Osteoblast (primary cell): ENCODE measurements around the gene TMEM190. TPM values are rescaled to one million over a fixed set of nuclear protein-coding genes. Genes with fewer than 3 reads are reported as not detected.
A peak's percentile ranks its signal among the peaks of the same experiment; 100 is the strongest.
"Not testable (repeated sequence)": the region's sequence is repeated elsewhere in the genome, so short reads cannot be mapped to it uniquely, and the experiment has no call there.

ENCODE experiments used
- DNase-seq: peaks from one replicate; pipeline ENCODE4 v3.0.0; 2011; ENCODE audit warnings: low spot score, mixed read lengths; ENCODE audit not compliant: insufficient read length; ENCODE audit errors: missing footprints
- H2AFZ ChIP-seq: 2 replicates; pipeline ENCODE4 v1.6.0; 2011; ENCODE audit warnings: mild to moderate bottlenecking, low read length
- H3K27ac ChIP-seq: 2 replicates; pipeline ENCODE4 v1.5.1; 2011; ENCODE audit warnings: mild to moderate bottlenecking, low read depth, low read length, moderate library complexity
- H3K27me3 ChIP-seq: 2 replicates; pipeline ENCODE4 v1.6.0; 2012; ENCODE audit warnings: mild to moderate bottlenecking, control low read depth, inconsistent platforms, low read length, moderate library complexity; ENCODE audit not compliant: insufficient read depth
- H3K36me3 ChIP-seq: 2 replicates; pipeline ENCODE4 v1.5.1; 2011; ENCODE audit warnings: mild to moderate bottlenecking, low read length, control low read depth, moderate library complexity; ENCODE audit not compliant: insufficient read depth
- H3K4me1 ChIP-seq: 2 replicates; pipeline ENCODE4 v1.5.1; 2011; ENCODE audit warnings: mild to moderate bottlenecking, low read length, control low read depth, moderate library complexity; ENCODE audit not compliant: insufficient read depth
- H3K4me2 ChIP-seq: 2 replicates; pipeline ENCODE4 v1.6.0; 2011; ENCODE audit warnings: mild to moderate bottlenecking, low read length; ENCODE audit not compliant: insufficient read depth
- H3K4me3 ChIP-seq: fragments of 200-600 bp; sonication (generic); 3 replicates; pipeline ENCODE4 v1.5.1; 2012; ENCODE audit warnings: mild to moderate bottlenecking, low read length, inconsistent platforms; ENCODE audit not compliant: insufficient read depth
- H3K79me2 ChIP-seq: 2 replicates; pipeline ENCODE4 v1.6.0; 2012; ENCODE audit warnings: mild to moderate bottlenecking, low read length, control low read depth, inconsistent platforms; ENCODE audit not compliant: insufficient read depth
- H3K9me3 ChIP-seq: 2 replicates; pipeline ENCODE4 v1.5.1; 2011; ENCODE audit warnings: low read depth, low read length, control low read depth
- H4K20me1 ChIP-seq: 2 replicates; pipeline ENCODE4 v1.6.0; 2012; ENCODE audit warnings: mild to moderate bottlenecking, low read length, control low read depth; ENCODE audit not compliant: insufficient read depth
- CTCF ChIP-seq: IDR thresholded peaks from 2 replicates; pipeline ENCODE4 v1.5.1; 2011; ENCODE audit warnings: mild to moderate bottlenecking, low read depth, low read length, moderate library complexity; ENCODE audit errors: extremely low read depth
- total RNA-seq: library from RNA; depleted of rRNA; stranded (reverse); fragments of >200 nt; gene quantifications from 2 replicates; pipeline ENCODE4 v1.2.3, GENCODE V29; 2012

TMEM190 gene
- total RNA-seq, 1 donor: not detected

GRCh38 chr19:55398200-55398925, 21.7 kb downstream of the TMEM190 start:
- Histone ChIP-seq H3K36me3 (peaks cover 28% of the 10 kb centered on the region), H3K79me2 (peaks cover 9% of the 10 kb centered on the region), H3K4me1 (no peaks in the 10 kb centered on the region), H3K27me3 (no peaks in the 10 kb centered on the region), H4K20me1 (peaks cover 37% of the 10 kb centered on the region), H3K9me3 (no peaks in the 10 kb centered on the region), H2AFZ (no peak overlapping the region), H3K4me2 (no peak overlapping the region), H3K27ac (no peak overlapping the region), H3K4me3 (no peak overlapping the region)
- peak; percentile 61 for DNase-seq
- no peak for TF ChIP-seq CTCF

- Histone ChIP-seq H2AFZ (no peak overlapping the region), H3K9me3 (no peaks in the 10 kb centered on the region), H3K4me2 (no peak overlapping the region), H3K4me3 (no peak overlapping the region), H3K36me3 (peaks cover 42% of the 10 kb centered on the region), H3K79me2 (peaks cover 24% of the 10 kb centered on the region), H3K27me3 (no peaks in the 10 kb centered on the region), H3K4me1 (peaks cover 2% of the 10 kb centered on the region), H3K27ac (no peak overlapping the region), H4K20me1 (peaks cover 45% of the 10 kb centered on the region)
- peak; percentile 72 for DNase-seq
- no peak for TF ChIP-seq CTCF
Measured at GRCh38 chr19:55400281-55401087, 23.9 kb downstream of the TMEM190 start.

- H3K4me2 ChIP-seq, H2AFZ ChIP-seq, DNase-seq, H3K27ac ChIP-seq, H3K4me3 ChIP-seq, H3K27me3 ChIP-seq, H3K9me3 ChIP-seq: not testable (repeated sequence)
- Histone ChIP-seq H3K4me1 (peaks cover 11% of the 10 kb centered on the region), H3K79me2 (peaks cover 34% of the 10 kb centered on the region), H3K36me3 (peaks cover 49% of the 10 kb centered on the region), H4K20me1 (peaks cover 53% of the 10 kb centered on the region)
Measured at GRCh38 chr19:55401390-55401789, 24.8 kb downstream of the TMEM190 start.

GRCh38 chr19:55402509-55402908, 25.9 kb downstream of the TMEM190 start:
- Histone ChIP-seq H3K27ac (no peak overlapping the region), H2AFZ (no peak overlapping the region), H3K4me1 (peaks cover 17% of the 10 kb centered on the region), H3K4me2 (no peak overlapping the region), H3K9me3 (no peaks in the 10 kb centered on the region), H3K36me3 (peaks cover 51% of the 10 kb centered on the region), H4K20me1 (peaks cover 58% of the 10 kb centered on the region), H3K27me3 (no peaks in the 10 kb centered on the region), H3K79me2 (peaks cover 45% of the 10 kb centered on the region), H3K4me3 (no peak overlapping the region)
- DNase-seq: peak; percentile 87
- no peak for TF ChIP-seq CTCF
